ENCODE measurements around the gene CPA5. TPM values are rescaled to one million over a fixed set of nuclear protein-coding genes. Genes with fewer than 3 reads are reported as not detected.

The CPA5 gene
- total and polyA plus RNA-seq, 2 donors (not counting 3 experiments of a cell fraction or from before 2014, with no cell fraction given): not detected

- Histone ChIP-seq H3K9me1 (replicated peaks; ENCODE audit: control insufficient read depth, extremely low read depth, insufficient read depth, low read length) (no peaks in the 10 kb centered on the region), H3K4me1 (ENCODE audit: control insufficient read depth, extremely low read depth, insufficient read depth, low read length) (peaks cover 4% of the 10 kb centered on the region), H3K27ac (ENCODE audit: insufficient read depth, low read depth, low read length) (no peak overlapping the region), H2AFZ (ENCODE audit: low read depth, low read length) (no peak overlapping the region), H3K4me3 (replicated peaks in 1 of 3; ENCODE audit: insufficient read depth in 1 of 3, low read depth in 1 of 3, low read length in 3 of 3) (no peak overlapping the region), H3K79me2 (ENCODE audit: control insufficient read depth, insufficient read depth, low read length) (no peaks in the 10 kb centered on the region), H3K36me3 (ENCODE audit: control insufficient read depth in 2 of 2, extremely low read depth in 1 of 2, insufficient read depth in 2 of 2, low read length in 2 of 2) (no peaks in the 10 kb centered on the region), H4K20me1 (replicated peaks; ENCODE audit: control insufficient read depth, extremely low read depth, insufficient read depth, low read length) (no peaks in the 10 kb centered on the region), H3K9me3 (replicated peaks; ENCODE audit: control insufficient read depth, insufficient read depth, low read length) (no peaks in the 10 kb centered on the region), H3K9ac (replicated peaks; ENCODE audit: extremely low read depth, insufficient read depth, low read length) (no peak overlapping the region), H3K27me3 (ENCODE audit: control insufficient read depth in 2 of 2, insufficient read depth in 2 of 2, low read length in 2 of 2) (no peaks in the 10 kb centered on the region), H3K4me2 (ENCODE audit: insufficient read depth, low read length) (no peak overlapping the region)
- intact Hi-C loops (cut with micrococcal nuclease) (no loop called here), dilution Hi-C loops (cut with MboI; ENCODE audit: extremely low pct_ligation_motif_present, low sequenced_read_pairs) (no loop called here)
- DNase-seq (ENCODE audit: low read depth, low spot score): no peak
- POLR2A ChIA-PET: no interaction called here
- TF ChIP-seq CTCF (IDR thresholded peaks at IDR 0.05; ENCODE audit: extremely low read depth in 1 of 2, insufficient read depth in 1 of 2, low read depth in 1 of 2, low read length in 2 of 2) (no peak), POLR2AphosphoS5 (IDR thresholded peaks at IDR 0.05; ENCODE audit: insufficient read depth, low read depth, low read length) (no peak)
- CTCF ChIA-PET: interaction anchor here (0.9 to 1.1 kb wide), 4 partner anchors 12 to 111 kb away, joined by 3 to 5 read pairs (median 4); no protein-coding TSS in a partner anchor
- no peak for FAIRE-seq
- BruUV-seq (replicated peaks): no TSS peak
Observed at GRCh38 chr7:130353196-130353595, 8.6 kb downstream of the CPA5 start.

- Histone ChIP-seq H3K4me3 (replicated peaks in 1 of 3; ENCODE audit: insufficient read depth in 1 of 3, low read depth in 1 of 3, low read length in 3 of 3) (no peak overlapping the region), H3K4me1 (ENCODE audit: control insufficient read depth, extremely low read depth, insufficient read depth, low read length) (peaks cover 4% of the 10 kb centered on the region), H3K9me3 (replicated peaks; ENCODE audit: control insufficient read depth, insufficient read depth, low read length) (no peaks in the 10 kb centered on the region), H3K9ac (replicated peaks; ENCODE audit: extremely low read depth, insufficient read depth, low read length) (no peak overlapping the region), H4K20me1 (replicated peaks; ENCODE audit: control insufficient read depth, extremely low read depth, insufficient read depth, low read length) (no peaks in the 10 kb centered on the region), H3K79me2 (ENCODE audit: control insufficient read depth, insufficient read depth, low read length) (no peaks in the 10 kb centered on the region), H2AFZ (ENCODE audit: low read depth, low read length) (no peak overlapping the region), H3K27me3 (ENCODE audit: control insufficient read depth in 2 of 2, insufficient read depth in 2 of 2, low read length in 2 of 2) (no peaks in the 10 kb centered on the region), H3K9me1 (replicated peaks; ENCODE audit: control insufficient read depth, extremely low read depth, insufficient read depth, low read length) (no peaks in the 10 kb centered on the region), H3K4me2 (ENCODE audit: insufficient read depth, low read length) (no peak overlapping the region), H3K27ac (ENCODE audit: insufficient read depth, low read depth, low read length) (no peak overlapping the region), H3K36me3 (ENCODE audit: control insufficient read depth in 2 of 2, extremely low read depth in 1 of 2, insufficient read depth in 2 of 2, low read length in 2 of 2) (no peaks in the 10 kb centered on the region)
- DNase-seq (ENCODE audit: low read depth, low spot score): no peak
- dilution Hi-C loops (cut with MboI; ENCODE audit: extremely low pct_ligation_motif_present, low sequenced_read_pairs) (no loop called here), intact Hi-C loops (cut with micrococcal nuclease) (no loop called here)
- no peak for TF ChIP-seq MYC (IDR thresholded peaks at IDR 0.05; ENCODE audit: low read depth, low read length)
- TF ChIP-seq POLR2A (IDR thresholded peaks at IDR 0.05; ENCODE audit: low read depth, low read length): no peak
- TF ChIP-seq FOS (IDR thresholded peaks at IDR 0.05; ENCODE audit: borderline replicate concordance, insufficient read depth, low read length): no peak
- TF ChIP-seq MAX (IDR thresholded peaks at IDR 0.05; ENCODE audit: insufficient read depth, insufficient read length): no peak
- TF ChIP-seq JUN (IDR thresholded peaks at IDR 0.05; ENCODE audit: borderline replicate concordance, insufficient read depth, insufficient read length, low read depth): no peak
- TF ChIP-seq POLR2AphosphoS5 (IDR thresholded peaks at IDR 0.05; ENCODE audit: insufficient read depth, low read depth, low read length): no peak
- no peak for TF ChIP-seq EZH2 (IDR thresholded peaks at IDR 0.05; ENCODE audit: borderline replicate concordance, low read depth, low read length, severe bottlenecking)
- no peak for TF ChIP-seq GATA2 (IDR thresholded peaks at IDR 0.05; ENCODE audit: insufficient read depth, insufficient read length, low read depth, low read length)
- no peak for TF ChIP-seq CTCF (IDR thresholded peaks at IDR 0.05; ENCODE audit: extremely low read depth in 1 of 2, insufficient read depth in 1 of 2, low read depth in 1 of 2, low read length in 2 of 2)
- no TSS peak for BruUV-seq (replicated peaks)
- peak; percentile 8 for FAIRE-seq
- POLR2A ChIA-PET: interaction anchor here (0.9 kb wide), 1 partner anchor 611 kb away, joined by 3 read pairs; no protein-coding TSS in a partner anchor
- CTCF ChIA-PET: no interaction called here
Observed at GRCh38 chr7:130356121-130356875, 11.7 kb downstream of the CPA5 start.
